ENCODE data around the gene RBM19.

GRCh38 chr12:113823816-113824215 is 142.3 kb downstream of the RBM19 start:
- TF ChIP-seq, protein P1, sequence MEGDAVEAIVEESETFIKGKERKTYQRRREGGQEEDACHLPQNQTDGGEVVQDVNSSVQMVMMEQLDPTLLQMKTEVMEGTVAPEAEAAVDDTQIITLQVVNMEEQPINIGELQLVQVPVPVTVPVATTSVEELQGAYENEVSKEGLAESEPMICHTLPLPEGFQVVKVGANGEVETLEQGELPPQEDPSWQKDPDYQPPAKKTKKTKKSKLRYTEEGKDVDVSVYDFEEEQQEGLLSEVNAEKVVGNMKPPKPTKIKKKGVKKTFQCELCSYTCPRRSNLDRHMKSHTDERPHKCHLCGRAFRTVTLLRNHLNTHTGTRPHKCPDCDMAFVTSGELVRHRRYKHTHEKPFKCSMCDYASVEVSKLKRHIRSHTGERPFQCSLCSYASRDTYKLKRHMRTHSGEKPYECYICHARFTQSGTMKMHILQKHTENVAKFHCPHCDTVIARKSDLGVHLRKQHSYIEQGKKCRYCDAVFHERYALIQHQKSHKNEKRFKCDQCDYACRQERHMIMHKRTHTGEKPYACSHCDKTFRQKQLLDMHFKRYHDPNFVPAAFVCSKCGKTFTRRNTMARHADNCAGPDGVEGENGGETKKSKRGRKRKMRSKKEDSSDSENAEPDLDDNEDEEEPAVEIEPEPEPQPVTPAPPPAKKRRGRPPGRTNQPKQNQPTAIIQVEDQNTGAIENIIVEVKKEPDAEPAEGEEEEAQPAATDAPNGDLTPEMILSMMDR (IDR thresholded peaks at IDR 0.05), result no peak
- TF ChIP-seq, protein P2, sequence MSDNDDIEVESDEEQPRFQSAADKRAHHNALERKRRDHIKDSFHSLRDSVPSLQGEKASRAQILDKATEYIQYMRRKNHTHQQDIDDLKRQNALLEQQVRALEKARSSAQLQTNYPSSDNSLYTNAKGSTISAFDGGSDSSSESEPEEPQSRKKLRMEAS (IDR thresholded peaks at IDR 0.05), result no peak
- TF ChIP-seq POLR2A (IDR thresholded peaks at IDR 0.05; ENCODE audit: low read length) (no peak), CEBPB (IDR thresholded peaks at IDR 0.05) (no peak), BHLHE40 (IDR thresholded peaks at IDR 0.05; ENCODE audit: low read depth, low read length) (no peak), JUN (IDR thresholded peaks at IDR 0.05) (no peak), RNF2 (IDR thresholded peaks at IDR 0.05; ENCODE audit: borderline replicate concordance, low read depth) (no peak), MYC (IDR thresholded peaks at IDR 0.05; ENCODE audit: borderline replicate concordance, low read length) (no peak), CBX8 (IDR thresholded peaks at IDR 0.05) (no peak), EP300 (IDR thresholded peaks at IDR 0.05) (no peak)
- TF ChIP-seq, protein P3, sequence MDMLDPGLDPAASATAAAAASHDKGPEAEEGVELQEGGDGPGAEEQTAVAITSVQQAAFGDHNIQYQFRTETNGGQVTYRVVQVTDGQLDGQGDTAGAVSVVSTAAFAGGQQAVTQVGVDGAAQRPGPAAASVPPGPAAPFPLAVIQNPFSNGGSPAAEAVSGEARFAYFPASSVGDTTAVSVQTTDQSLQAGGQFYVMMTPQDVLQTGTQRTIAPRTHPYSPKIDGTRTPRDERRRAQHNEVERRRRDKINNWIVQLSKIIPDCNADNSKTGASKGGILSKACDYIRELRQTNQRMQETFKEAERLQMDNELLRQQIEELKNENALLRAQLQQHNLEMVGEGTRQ (IDR thresholded peaks at IDR 0.05), result no peak
- TF ChIP-seq, protein P4, sequence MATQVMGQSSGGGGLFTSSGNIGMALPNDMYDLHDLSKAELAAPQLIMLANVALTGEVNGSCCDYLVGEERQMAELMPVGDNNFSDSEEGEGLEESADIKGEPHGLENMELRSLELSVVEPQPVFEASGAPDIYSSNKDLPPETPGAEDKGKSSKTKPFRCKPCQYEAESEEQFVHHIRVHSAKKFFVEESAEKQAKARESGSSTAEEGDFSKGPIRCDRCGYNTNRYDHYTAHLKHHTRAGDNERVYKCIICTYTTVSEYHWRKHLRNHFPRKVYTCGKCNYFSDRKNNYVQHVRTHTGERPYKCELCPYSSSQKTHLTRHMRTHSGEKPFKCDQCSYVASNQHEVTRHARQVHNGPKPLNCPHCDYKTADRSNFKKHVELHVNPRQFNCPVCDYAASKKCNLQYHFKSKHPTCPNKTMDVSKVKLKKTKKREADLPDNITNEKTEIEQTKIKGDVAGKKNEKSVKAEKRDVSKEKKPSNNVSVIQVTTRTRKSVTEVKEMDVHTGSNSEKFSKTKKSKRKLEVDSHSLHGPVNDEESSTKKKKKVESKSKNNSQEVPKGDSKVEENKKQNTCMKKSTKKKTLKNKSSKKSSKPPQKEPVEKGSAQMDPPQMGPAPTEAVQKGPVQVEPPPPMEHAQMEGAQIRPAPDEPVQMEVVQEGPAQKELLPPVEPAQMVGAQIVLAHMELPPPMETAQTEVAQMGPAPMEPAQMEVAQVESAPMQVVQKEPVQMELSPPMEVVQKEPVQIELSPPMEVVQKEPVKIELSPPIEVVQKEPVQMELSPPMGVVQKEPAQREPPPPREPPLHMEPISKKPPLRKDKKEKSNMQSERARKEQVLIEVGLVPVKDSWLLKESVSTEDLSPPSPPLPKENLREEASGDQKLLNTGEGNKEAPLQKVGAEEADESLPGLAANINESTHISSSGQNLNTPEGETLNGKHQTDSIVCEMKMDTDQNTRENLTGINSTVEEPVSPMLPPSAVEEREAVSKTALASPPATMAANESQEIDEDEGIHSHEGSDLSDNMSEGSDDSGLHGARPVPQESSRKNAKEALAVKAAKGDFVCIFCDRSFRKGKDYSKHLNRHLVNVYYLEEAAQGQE (IDR thresholded peaks at IDR 0.05), result no peak

Measured in A549 (cell line).